Astrocyte of the spinal cord (primary cell): Measurements from ENCODE around the gene MSRB3.

Source experiments
- DNase-seq: peaks from one replicate; pipeline ENCODE4 v3.0.0; 2011; ENCODE audit warnings: low read depth, low spot score
- H3K4me3 ChIP-seq: 2 replicates; pipeline ENCODE4 v1.5.1; 2011; ENCODE audit warnings: low read depth, mild to moderate bottlenecking, low read length, moderate library complexity
- in situ Hi-C: cut with HindIII; loops from 2 replicates; pipeline ENCODE4 v1.10.0; 2017; ENCODE audit warnings: low sequenced_read_pairs
- TF ChIP-seq, protein P1 (sequence below): IDR thresholded peaks from 2 replicates; pipeline ENCODE4 v1.5.1; 2012; ENCODE audit warnings: low read depth, mild to moderate bottlenecking, low read length, inconsistent platforms

Gene MSRB3

DNA sequence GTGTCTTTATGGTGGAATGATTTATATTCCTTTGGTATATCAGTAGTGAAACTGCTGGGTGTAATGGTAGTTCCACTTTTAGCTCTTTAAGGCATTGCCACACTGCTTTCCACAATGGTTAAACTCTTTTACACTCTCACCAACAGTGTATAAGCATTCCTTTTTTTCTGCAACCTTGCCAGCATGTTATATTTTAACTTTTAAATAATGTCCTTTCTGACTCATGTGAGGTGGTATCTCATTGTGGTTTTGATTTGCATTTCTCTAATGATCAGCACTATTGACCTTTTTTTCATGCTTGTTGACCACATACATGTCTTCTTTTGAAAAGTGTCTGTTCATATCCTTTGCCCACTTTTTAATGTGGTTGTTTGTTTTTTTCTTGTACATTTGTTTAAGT is 142.5 kb downstream of the MSRB3 start:
- in situ Hi-C loops, result no loop called here
- TF ChIP-seq, protein P1, sequence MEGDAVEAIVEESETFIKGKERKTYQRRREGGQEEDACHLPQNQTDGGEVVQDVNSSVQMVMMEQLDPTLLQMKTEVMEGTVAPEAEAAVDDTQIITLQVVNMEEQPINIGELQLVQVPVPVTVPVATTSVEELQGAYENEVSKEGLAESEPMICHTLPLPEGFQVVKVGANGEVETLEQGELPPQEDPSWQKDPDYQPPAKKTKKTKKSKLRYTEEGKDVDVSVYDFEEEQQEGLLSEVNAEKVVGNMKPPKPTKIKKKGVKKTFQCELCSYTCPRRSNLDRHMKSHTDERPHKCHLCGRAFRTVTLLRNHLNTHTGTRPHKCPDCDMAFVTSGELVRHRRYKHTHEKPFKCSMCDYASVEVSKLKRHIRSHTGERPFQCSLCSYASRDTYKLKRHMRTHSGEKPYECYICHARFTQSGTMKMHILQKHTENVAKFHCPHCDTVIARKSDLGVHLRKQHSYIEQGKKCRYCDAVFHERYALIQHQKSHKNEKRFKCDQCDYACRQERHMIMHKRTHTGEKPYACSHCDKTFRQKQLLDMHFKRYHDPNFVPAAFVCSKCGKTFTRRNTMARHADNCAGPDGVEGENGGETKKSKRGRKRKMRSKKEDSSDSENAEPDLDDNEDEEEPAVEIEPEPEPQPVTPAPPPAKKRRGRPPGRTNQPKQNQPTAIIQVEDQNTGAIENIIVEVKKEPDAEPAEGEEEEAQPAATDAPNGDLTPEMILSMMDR, result no peak
- H3K4me3 ChIP-seq, result no peak overlapping the region
- no peak for DNase-seq

DNA sequence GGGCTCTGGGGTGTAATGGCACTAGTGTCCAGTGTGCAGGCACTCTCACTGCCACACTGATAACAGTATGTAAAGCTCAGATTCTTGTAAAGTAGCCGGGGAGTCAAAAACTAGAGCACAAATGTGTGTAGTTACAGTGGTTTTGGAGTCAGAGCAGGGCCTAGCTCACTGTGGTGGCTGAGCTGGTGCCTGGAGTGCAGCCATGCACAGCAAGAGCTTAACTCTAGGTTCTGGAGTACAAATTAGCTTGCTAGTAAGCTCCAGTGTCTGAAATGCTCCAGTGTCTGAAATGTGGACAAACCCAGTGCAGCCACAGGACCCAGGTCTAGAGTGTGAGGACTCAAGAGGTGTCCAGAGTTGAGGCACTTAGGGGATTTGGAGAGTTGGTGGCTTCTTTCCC is 149.2 kb downstream of the MSRB3 start:
- H3K4me3 ChIP-seq, result no peak overlapping the region
- in situ Hi-C loops, result no loop called here
- TF ChIP-seq, protein P1, result no peak
- DNase-seq, result peak; percentile 36

DNA sequence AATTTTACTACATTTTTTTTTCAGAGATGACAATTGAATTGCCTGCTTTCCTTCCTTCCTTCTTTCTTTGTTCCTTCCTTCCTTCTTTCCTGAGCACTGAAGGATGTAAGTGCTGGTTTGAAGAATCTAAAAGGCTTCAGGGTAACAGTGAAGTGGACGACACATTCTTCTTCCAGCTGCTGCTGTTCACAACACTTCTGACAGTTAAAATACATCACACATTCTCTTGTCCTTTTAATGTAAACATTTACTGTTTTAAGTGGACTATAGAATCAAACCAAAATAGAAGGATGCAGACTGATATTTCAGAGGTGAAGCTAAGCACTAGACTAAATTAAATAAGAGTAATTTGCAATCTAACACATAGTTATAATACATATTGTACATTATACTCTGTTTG is 151.5 kb downstream of the MSRB3 start:
- DNase-seq, result peak; percentile 13
- H3K4me3 ChIP-seq, result no peak overlapping the region
- in situ Hi-C loops, result no loop called here
- TF ChIP-seq, protein P1, result no peak

DNA sequence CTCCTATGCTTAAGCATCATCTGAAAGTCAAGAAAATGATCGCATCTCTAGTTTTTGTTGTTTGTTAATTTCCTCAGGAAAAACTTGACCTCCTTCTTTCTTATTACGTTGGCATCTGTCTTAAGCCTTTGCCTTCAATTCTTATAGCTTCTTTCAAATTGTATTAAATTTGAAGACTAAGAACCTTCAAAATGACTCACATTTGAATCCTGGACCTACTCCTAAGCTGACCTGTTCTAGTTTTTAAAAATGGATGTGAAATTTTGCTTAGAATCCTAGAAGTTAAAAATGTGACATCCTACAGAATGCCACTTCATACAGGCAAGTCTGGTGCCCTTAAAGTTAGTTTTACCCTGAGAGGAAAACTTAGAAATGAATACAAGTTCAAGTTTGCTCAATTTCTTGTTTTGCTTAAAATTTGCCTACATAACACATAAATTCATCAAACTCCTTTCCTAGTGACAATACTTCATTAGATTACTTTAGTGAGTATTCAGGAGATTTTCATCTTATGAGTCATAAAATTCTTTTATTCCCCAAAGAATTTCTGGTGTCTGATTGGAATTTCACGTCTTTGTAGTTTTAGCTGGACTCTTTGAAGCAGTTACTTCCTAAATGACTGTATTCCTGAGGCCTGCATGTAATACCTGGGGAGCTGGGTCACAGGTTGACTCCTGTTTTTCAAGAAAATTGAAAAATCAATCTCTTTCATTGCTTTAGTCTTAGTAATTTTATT is 152.3 kb downstream of the MSRB3 start:
- peak; percentile 81 for DNase-seq
- H3K4me3 ChIP-seq, result no peak overlapping the region
- in situ Hi-C loops, result no loop called here
- TF ChIP-seq, protein P1, result no peak

DNA sequence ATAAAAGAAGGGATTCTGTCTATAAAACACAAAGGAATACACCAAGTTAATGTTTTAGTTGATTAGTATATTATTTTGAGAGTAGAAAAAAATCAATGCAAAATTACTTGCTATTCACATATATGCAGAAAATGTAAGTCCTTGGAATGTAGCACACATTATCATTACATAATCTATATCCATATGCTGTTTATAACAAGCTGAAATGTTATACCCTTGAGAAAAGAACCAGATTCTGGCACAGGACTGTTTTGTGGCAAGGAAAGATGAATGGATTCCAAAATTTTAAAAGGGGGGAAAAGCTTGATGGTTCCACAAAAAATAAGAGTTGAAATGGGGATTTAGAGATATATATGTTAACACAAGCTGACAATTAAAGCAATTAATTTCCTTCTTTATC is 153.6 kb downstream of the MSRB3 start:
- DNase-seq, result no peak
- in situ Hi-C loops, result no loop called here
- TF ChIP-seq, protein P1, result no peak
- H3K4me3 ChIP-seq, result no peak overlapping the region

DNA sequence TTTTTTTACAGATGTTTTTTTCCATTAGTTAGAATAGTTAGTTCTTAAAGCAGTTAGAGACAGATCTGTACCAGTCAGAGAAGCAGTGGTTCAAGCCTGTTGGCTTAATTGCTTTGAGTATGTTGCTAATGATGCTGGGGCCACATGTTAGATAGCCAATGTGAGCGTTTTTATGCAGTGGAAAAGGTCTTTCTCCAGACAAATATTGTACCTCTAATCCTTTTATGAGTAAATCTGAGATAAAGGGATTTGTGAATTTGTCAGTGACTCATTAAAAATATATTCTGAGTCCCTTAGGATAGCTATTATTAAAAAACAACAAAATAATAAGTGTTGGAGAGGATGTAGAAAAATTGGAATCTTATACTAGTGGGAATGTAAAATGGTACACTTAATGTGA is 154.2 kb downstream of the MSRB3 start:
- TF ChIP-seq, protein P1, result no peak
- DNase-seq, result no peak
- in situ Hi-C loops, result no loop called here
- no peak overlapping the region for H3K4me3 ChIP-seq
